NCI-H2196 treated with DMSO at 0.1 percent for 48 hours (cell line): ENCODE results near the gene PALLD.
"Not testable (repeated sequence)": the region's sequence is repeated elsewhere in the genome, so short reads cannot be mapped to it uniquely, and the experiment has no call there.

Source experiments
- DNase-seq: peaks from one replicate; lab custom pipeline; 2025; ENCODE audit not compliant: unreplicated experiment; lab: John Stamatoyannopoulos, UW

The PALLD gene

DNA sequence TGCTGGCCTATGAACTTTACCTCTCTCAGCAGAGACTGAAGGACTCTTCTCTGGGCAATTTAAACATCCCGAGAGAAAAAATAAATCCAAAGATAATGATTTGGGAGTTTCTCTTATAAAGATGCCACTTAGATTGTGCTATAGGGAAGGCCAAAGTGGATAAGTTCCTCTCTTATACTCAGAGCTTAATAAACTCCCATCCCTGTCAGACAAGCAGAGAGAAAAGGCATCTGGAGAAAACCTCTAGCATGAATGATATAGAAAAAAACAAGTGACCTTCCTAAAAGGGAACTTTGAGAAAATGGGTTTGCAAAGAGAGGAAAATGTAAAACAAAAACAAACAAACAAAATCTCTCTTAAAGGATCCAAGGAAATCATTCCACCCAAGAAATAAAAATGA, 199.4 kb downstream of the PALLD start:
- DNase-seq = no peak

DNA sequence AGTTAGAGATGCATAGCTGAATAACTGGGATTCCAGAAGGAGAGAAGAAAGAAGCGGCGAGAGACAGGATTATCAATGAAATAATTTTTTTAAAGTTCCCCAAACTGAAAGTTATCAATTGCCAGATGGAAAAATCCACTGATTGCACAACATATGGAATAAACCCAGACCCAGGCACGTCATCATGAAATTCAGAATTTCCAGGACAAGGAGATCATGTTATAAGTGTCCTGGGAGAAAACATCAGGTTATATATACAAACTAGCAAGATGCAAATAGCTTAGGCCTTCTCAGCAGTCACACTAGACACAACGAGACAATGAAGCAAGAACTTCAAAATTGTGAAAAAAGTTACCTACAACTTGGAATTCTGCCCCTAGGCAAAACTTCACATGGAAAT, 200.0 kb downstream of the PALLD start:
- DNase-seq = no peak

DNA sequence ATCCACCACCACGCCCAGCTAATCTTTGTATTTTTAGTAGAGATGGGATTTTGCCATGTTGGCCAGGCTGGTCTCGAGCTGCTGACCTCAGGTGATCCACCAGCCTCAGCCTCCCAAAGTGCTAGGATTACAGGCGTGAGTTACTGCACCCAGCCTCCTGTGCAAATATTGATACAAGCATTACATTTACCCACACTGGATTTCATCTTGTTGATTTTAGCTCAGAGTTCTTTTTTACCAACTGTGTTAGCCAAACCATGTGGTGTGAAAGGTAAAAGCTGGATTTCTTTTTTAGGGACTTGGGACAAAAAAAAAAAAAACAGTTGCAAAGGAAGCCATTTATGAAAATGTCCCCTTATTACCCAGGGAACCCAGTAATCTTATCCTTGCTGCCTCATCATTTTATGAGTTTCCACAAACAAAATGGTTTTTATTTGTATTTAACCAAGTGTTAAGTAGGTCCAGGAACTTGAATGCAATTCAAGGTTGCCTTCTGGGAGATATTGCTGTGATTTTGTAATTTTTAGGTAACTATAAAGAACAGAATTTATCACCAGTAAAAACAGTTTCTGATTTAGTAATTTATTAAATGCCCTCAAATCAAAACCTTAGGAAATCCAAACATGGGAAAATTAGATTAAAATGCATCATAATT, 202.5 kb downstream of the PALLD start:
- no peak for DNase-seq

DNA sequence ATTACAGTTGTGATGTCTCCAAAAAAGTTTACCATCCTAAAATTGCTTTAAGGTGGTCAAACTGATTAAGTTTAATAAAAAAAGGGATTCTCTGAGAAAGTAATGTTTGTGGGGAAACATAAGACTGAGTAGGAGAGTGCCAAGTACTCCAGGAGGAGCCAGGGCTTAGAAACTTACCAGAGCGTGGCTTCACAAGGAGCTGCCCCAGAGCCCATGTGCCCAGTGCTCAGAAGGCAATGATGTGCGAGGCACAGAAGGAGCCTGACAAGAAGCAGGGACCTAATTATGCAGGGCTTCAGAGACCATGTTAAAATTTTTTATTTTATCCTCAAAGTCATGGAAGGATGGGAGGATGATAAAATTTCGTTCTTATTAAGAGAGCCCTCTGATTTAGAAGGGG, 204.2 kb downstream of the PALLD start:
- no peak for DNase-seq

GRCh38 chr4:168702581-168703087, 205.8 kb downstream of the PALLD start:
- not testable (repeated sequence) for DNase-seq

DNA sequence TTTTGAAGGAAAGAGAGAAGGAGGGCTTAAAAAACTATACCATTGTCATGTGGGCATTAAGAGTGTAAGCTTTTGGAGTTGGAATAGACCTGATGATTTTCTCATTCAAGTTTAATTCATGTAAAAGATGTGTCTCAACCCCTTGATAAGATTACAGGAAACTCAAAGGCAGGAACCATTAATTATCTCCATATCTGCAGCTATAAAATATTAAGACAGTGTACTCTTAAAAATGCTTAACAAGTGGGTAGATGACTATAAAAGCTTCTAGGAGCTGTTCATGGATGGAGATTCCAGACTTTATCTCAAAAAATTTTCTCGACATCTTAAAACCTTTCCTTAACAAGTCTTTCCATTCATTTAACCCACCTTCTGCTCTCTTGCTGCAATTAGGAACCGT, 208.3 kb downstream of the PALLD start:
- no peak for DNase-seq

GRCh38 chr4:168707205-168707604, 210.4 kb downstream of the PALLD start:
- no peak for DNase-seq

- no peak for DNase-seq
These were observed 211.3 kb downstream of the PALLD start for GRCh38 chr4:168708108-168708507.

DNA sequence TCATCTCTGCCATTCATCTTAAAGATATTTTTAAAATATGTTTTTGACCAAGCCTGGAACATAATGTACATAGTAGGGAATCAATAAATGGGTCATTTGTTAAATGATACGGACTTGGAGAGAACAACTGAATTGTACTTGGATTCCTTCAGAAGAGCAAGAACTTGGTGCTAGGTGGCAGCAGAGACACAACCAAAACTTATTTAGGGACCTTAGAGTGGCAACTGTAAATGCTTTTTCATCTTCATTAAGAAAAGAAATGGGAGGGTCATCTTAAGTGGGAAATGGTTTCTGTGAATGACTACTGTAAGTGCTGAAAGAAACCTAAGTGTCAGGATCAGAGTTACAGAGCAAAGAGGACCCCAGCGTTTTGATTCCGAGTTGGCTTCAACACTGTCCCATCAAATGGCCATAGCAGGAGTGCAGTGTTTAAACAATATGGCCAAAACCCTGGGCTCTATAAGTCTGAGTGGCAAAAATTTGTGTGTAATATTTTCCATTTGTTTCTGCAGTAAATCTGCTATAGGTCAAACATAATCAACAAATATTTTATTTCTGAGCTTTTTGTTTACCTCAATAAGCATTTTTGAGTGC, 213.6 kb downstream of the PALLD start:
- no peak for DNase-seq

DNA sequence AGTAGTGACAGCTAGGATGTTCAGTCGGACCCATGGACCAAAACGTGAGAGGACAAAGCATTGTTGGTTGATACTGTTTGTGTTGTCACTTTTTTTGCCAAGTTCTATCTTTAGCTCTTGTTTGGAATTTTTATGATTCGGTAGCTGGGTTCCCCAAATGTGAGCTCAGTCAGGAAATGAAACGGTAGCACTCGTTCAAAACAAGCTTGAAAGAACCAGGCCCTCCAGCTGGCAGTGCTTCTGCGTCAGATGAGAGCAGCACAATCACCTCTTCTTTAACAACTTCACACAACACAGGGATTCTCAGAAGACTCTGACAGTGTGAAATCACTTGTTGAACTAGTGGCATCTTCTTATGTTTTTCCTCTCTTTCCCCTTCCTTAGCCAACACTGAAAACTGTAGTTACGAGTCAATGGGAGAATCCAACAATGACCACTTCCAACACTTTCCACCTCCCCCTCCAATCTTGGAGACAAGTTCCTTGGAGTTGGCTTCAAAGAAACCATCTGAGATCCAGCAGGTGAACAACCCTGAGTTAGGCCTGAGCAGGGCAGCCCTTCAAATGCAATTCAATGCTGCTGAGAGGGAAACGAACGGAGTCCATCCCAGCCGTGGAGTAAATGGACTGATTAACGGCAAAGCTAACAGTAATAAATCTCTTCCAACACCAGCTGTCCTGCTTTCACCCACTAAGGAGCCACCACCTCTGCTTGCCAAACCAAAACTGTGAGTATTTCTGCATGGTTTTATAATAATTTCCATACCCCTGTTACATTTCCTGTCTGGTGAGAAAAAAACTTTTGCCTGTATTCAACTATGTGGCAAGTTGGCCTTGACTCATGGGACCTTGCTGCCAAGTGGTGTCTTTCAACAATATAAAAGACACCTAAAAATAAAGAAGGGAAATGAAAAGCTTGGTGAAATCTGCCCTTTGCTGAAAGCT, 214.6 kb downstream of the PALLD start:
- DNase-seq = no peak

DNA sequence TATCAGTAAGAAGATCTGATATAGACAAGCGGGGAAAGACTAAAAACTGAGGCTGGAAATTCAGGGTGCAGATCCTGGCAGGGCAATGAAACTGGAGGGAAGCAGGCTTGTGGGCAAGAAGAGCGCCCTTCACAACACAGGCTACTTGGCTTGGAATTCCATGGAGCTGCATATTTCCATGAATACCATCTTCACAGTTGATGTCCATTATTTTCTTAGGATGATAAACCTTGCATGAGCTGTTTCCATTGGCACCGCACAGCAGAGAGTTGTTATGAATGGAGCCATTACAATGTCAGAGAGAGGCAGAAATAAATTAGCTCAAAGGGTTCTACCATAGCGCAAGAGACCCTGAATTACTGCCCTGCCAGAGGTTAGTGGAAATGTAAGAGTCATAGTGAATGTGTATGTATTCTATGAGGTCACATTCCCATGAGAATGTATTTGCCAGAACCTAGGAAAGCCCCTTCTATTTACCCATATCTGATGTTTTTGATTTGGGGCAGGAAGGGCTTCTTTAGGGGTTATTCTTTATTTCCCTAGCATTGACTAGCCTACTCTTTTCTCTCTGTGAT, 215.6 kb downstream of the PALLD start:
- DNase-seq = no peak

DNA sequence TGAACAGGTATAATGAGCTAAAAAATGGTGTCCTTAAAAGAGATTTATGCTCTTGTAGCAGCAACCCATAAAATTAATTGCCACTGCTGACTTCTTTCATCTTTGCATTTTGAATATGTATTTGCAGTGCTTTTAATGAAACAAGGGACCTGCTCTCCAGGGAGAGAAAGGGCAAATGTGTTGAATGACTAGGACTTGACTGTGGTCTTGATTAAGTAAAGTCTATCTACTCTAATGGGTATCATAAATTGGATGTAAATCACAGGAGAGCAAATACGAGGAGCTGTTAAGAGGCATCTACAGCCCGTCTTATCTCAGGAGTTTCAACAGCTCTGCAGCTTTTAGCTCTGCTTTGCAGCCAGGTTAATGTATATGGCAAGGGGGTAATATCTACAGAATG, 216.4 kb downstream of the PALLD start:
- no peak for DNase-seq

- DNase-seq = no peak
These were observed 219.0 kb downstream of the PALLD start for GRCh38 chr4:168715896-168716295.

GRCh38 chr4:168716406-168717129, 219.7 kb downstream of the PALLD start:
- DNase-seq = no peak

DNA sequence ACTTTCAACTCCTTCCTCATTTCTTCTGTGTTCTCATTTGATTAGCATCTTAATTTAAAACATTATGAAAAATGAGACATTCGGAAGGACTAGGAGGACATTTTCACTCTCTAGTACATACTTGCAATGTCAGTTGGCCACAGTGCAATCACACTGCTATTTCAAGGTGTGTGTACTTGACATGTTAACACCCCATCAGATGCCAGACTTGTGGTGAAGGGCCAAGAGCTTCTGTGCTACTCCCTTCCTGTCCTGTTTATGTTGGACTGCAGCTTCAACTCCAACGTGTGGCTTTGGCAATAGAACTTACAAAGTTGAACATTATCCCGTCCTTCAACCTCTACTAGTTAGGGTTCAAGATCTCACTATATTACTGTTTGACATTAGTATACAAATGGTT, 221.0 kb downstream of the PALLD start:
- DNase-seq = no peak

DNA sequence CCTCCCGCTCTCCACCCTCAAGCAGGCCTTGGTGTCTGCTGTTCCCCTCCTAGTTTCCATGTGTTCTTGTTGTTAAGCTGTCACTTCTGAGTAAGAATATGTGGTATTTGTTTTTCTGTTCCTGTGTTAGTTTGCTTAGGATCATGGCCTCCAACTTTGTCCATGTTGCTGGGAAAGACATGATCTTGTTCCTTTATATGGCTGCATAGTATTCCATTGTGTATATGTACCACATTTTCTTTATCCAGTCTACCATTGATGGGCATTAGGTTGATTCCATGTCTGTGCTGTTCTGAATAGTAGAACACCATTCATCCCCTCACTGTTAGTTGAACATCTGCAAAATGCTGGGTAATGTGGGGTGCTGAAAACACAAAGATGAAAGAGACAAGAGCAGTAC, 222.9 kb downstream of the PALLD start:
- DNase-seq = no peak

DNA sequence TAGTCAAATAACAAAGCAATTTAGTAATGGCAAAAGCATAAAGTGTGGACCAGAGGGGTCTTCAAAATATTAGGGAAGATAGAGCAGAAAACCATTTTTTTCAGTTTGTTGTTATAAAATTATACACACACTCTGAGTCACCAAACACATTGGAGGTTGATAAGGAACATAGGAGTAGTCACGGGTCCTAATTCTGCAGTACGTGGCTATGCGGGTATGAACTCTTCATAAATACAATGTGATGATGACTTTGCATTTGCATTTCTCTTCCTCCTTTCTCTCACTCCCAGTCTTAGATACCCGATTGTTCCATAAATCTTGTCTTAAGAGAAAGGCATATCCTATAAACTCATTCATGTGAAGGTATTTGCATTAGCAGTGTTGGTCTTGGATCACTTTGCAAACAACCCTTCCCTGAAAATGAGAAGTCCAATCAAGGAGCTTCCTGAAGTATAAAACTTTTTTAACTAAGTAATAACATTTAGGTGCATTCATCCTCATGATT, 223.6 kb downstream of the PALLD start:
- DNase-seq = no peak

DNA sequence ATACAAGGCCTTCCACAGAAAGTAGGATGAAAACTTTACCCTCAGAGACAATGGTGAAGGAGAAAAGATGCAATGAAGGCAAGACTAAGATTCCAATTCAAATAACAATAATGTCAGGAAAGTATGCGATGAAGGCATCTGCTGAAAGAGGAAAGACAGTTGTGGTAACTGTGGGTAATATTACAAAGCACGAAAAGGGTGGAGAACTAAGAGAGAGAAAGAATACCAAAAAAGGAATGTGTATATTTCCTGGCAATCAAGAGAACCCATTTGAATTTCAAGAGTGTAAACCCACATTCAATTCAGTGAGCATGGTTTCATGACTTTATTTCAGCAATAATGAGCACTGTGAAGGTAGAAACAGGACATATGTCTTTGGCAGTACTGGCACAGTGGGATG, 225.5 kb downstream of the PALLD start:
- no peak for DNase-seq

DNA sequence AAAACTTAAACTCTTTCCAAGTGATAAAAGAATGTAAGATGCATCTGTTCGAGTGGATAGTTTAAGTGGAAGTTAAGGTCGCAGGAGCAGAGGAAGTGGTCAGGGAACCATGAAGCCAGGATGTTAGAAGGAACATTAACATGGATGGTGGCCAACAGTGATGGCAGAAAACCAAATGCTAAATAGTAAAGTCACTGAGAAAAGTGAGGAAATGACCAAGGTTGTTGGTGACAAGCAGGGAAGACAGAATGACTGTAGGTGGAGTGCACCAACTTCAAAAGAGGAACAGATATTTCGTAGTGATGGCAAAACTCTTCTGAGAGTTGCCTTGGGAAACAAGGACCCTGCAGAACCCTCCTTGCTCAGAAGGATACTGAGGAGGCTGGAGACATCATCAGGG, 226.2 kb downstream of the PALLD start:
- DNase-seq = no peak

GRCh38 chr4:168723569-168723968, 226.7 kb downstream of the PALLD start:
- DNase-seq = no peak

- DNase-seq = no peak
These were observed 227.4 kb downstream of the PALLD start for GRCh38 chr4:168724243-168724642.
